OCI-LY7 (cell line): Measurements from ENCODE around the gene SUMF1.

Experiments
- EZH2phosphoT487 ChIP-seq: fragments of 200-600 bp; sonication (generic); IDR thresholded peaks from 2 replicates; pipeline ENCODE4 v1.6.1; 2018; ENCODE audit warnings: low read depth, borderline replicate concordance, mild to moderate bottlenecking, mixed run types, antibody characterized with exemption, low read length, moderate library complexity, mixed read lengths
- TF ChIP-seq, protein P1 (sequence below): fragments of 200-600 bp; sonication (generic); conservative IDR thresholded peaks from 2 replicates; pipeline ENCODE4 v1.5.1; 2014; ENCODE audit warnings: mild to moderate bottlenecking, antibody characterized with exemption, low read length, moderate library complexity, mixed read lengths

DNA sequence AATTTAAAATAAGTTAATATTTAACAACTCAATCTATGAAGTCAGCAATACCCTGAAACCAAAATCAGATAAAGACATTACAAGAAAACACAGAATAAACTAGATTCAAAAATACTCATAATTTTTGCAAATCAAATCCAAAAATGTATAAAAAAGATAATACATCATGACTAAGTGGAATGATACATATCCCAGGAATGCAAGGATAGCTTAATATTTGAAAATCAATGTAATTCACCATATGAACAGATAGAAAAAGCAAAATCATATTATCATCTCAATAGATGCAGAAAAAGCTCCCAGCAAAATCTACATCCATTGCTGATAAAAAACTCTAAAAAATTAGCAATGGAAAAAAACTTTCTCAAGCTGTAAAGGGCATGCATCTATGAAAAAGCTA, 93.4 kb downstream of the SUMF1 start:
- TF ChIP-seq, protein P1, sequence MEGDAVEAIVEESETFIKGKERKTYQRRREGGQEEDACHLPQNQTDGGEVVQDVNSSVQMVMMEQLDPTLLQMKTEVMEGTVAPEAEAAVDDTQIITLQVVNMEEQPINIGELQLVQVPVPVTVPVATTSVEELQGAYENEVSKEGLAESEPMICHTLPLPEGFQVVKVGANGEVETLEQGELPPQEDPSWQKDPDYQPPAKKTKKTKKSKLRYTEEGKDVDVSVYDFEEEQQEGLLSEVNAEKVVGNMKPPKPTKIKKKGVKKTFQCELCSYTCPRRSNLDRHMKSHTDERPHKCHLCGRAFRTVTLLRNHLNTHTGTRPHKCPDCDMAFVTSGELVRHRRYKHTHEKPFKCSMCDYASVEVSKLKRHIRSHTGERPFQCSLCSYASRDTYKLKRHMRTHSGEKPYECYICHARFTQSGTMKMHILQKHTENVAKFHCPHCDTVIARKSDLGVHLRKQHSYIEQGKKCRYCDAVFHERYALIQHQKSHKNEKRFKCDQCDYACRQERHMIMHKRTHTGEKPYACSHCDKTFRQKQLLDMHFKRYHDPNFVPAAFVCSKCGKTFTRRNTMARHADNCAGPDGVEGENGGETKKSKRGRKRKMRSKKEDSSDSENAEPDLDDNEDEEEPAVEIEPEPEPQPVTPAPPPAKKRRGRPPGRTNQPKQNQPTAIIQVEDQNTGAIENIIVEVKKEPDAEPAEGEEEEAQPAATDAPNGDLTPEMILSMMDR = no peak
- TF ChIP-seq EZH2phosphoT487 = no peak
